Activated CD4-positive, alpha-beta T cell treated with anti-CD3 and anti-CD28 coated beads, Interleukin-2, amount 50 U/mL, for 4 hours (primary cell): ENCODE data around the gene TSSK6.

ENCODE experiments used
- DNase-seq, 2 experiments: peaks; one replicate each; pipeline ENCODE4 v3.0.0-alpha.2; 2020

The TSSK6 gene

GRCh38 chr19:19529783-19530422 is 14.6 kb upstream of the TSSK6 start:
- DNase-seq: no peak

- no peak for DNase-seq
These were observed 13.6 kb upstream of the TSSK6 start, which contains the start of gene YJEFN3 for GRCh38 chr19:19528721-19529490. TSS of gene YJEFN3 (plus strand) at chr19:19528911. CDS start at chr19:19528933, 22 bp downstream.

- DNase-seq: no peak
These were observed 12.6 kb upstream of the TSSK6 start for GRCh38 chr19:19527674-19528625.

GRCh38 chr19:19527371-19527656 is 12.0 kb upstream of the TSSK6 start:
- DNase-seq: no peak

GRCh38 chr19:19526581-19527370 is 11.4 kb upstream of the TSSK6 start:
- DNase-seq: no peak

GRCh38 chr19:19525611-19526380 is 10.4 kb upstream of the TSSK6 start:
- no peak for DNase-seq

GRCh38 chr19:19524053-19524452 is 8.7 kb upstream of the TSSK6 start:
- no peak for DNase-seq

GRCh38 chr19:19523177-19523576 is 7.8 kb upstream of the TSSK6 start:
- DNase-seq: no peak

GRCh38 chr19:19520989-19521388 is 5.6 kb upstream of the TSSK6 start:
- DNase-seq: no peak

- DNase-seq: no peak
These were observed 1.9 kb upstream of the TSSK6 start for GRCh38 chr19:19517235-19517619.

GRCh38 chr19:19515642-19516519 is 533 bp upstream of the TSSK6 start, which contains the start of gene NDUFA13:
TSS of gene NDUFA13 (plus strand) at chr19:19516225. CDS start at chr19:19516239, 14 bp downstream.
- DNase-seq: peak; percentile 88 to 92

- no peak for DNase-seq
These were observed 1.1 kb downstream of the TSSK6 start for GRCh38 chr19:19514215-19514657.

GRCh38 chr19:19513682-19514081 is 1.7 kb downstream of the TSSK6 start:
- no peak for DNase-seq

GRCh38 chr19:19510432-19510831 is 4.9 kb downstream of the TSSK6 start:
- no peak for DNase-seq

- DNase-seq: no peak
These were observed 7.1 kb downstream of the TSSK6 start for GRCh38 chr19:19508217-19508616.

GRCh38 chr19:19507354-19507753 is 8.0 kb downstream of the TSSK6 start:
- DNase-seq: no peak

- DNase-seq: no peak
These were observed 8.8 kb downstream of the TSSK6 start for GRCh38 chr19:19506592-19506991.

- DNase-seq: no peak
These were observed 9.6 kb downstream of the TSSK6 start for GRCh38 chr19:19505669-19506326.

GRCh38 chr19:19504754-19505668 is 10.3 kb downstream of the TSSK6 start:
- no peak for DNase-seq
